IMR-90 (cell line): Measurements from ENCODE around the gene DPY19L1. TPM values are rescaled to one million over a fixed set of nuclear protein-coding genes. Genes with fewer than 3 reads are reported as not detected.
"Not testable (repeated sequence)": the region's sequence is repeated elsewhere in the genome, so short reads cannot be mapped to it uniquely, and the experiment has no call there.

Source experiments
- ATAC-seq: fragments of 200-7000 bp; cut with Tn5 transposase; 2 replicates; pipeline ENCODE4 v1.9.1; 2020; ENCODE audit warnings: low read depth, mild to moderate bottlenecking, moderate library complexity
- BruUV-seq: library from RNA; stranded (reverse); fragments of 400-500 nt; replicated peaks from 2 replicates; lab custom pipeline; 2021; lab: Mats Ljungman, UMichigan
- CTCF ChIA-PET: fragments of 300-600 bp; formaldehyde crosslinking; extraction: SDS; loops from one replicate; lab custom pipeline; 2021; ENCODE audit warnings: antibody characterized with exemption; lab: Yijun Ruan, JAX
- POLR2A ChIA-PET: fragments of 300-600 bp; sonication (Branson Sonifier 250); formaldehyde crosslinking; loops from one replicate; lab custom pipeline; 2022; ENCODE audit warnings: antibody characterized with exemption; ENCODE audit not compliant: unreplicated experiment; lab: Charles Lee
- DNase-seq: peaks from one replicate; pipeline ENCODE4 v3.0.0; 2013
- H2AFZ ChIP-seq: replicated peaks from 2 replicates; pipeline ENCODE3; 2013; ENCODE audit warnings: low read length, mild to moderate bottlenecking; ENCODE audit not compliant: poor library complexity
- H2AK5ac ChIP-seq: 2 replicates; pipeline ENCODE4 v1.6.1; 2013; ENCODE audit warnings: low read depth, low read length, inconsistent platforms
- H2AK9ac ChIP-seq: replicated peaks from 2 replicates; pipeline ENCODE3; 2013; ENCODE audit warnings: mild to moderate bottlenecking, low read depth, low read length, moderate library complexity; ENCODE audit not compliant: poor library complexity
- H2BK120ac ChIP-seq: 2 replicates; pipeline ENCODE4 v1.6.1; 2013; ENCODE audit warnings: low read depth, low read length, inconsistent platforms
- H2BK15ac ChIP-seq: 3 replicates; pipeline ENCODE4 v1.6.1; 2013; ENCODE audit warnings: low read depth, low read length, inconsistent platforms
- H2BK20ac ChIP-seq: 2 replicates; pipeline ENCODE4 v1.6.1; 2013; ENCODE audit warnings: low read depth, mild to moderate bottlenecking, inconsistent platforms, low read length, moderate library complexity
- H2BK5ac ChIP-seq: 2 replicates; pipeline ENCODE4 v1.6.1; 2013; ENCODE audit warnings: mild to moderate bottlenecking, low read depth, low read length, inconsistent platforms; ENCODE audit not compliant: poor library complexity, severe bottlenecking
- H3K14ac ChIP-seq: replicated peaks from 2 replicates; pipeline ENCODE4 v1.6.1; 2013; ENCODE audit warnings: low read depth, low read length, inconsistent platforms
- H3K18ac ChIP-seq: 2 replicates; pipeline ENCODE4 v1.6.1; 2013; ENCODE audit warnings: low read depth, low read length, control low read depth
- H3K23ac ChIP-seq: 2 replicates; pipeline ENCODE4 v1.6.1; 2013; ENCODE audit warnings: low read depth, low read length, inconsistent platforms
- H3K27ac ChIP-seq: 2 replicates; pipeline ENCODE4 v1.5.1; 2013; ENCODE audit warnings: mild to moderate bottlenecking, control low read depth, low read length; ENCODE audit not compliant: insufficient read depth
- H3K27me3 ChIP-seq: 2 replicates; pipeline ENCODE4 v1.6.1; 2013; ENCODE audit warnings: low read length; ENCODE audit not compliant: control insufficient read depth, insufficient read depth
- H3K36me3 ChIP-seq: 2 replicates; pipeline ENCODE4 v1.6.1; 2013; ENCODE audit warnings: low read length, mixed read lengths; ENCODE audit not compliant: control insufficient read depth, insufficient read depth
- H3K4ac ChIP-seq: 2 replicates; pipeline ENCODE4 v1.6.1; 2013; ENCODE audit warnings: low read depth, low read length, inconsistent platforms
- H3K4me1 ChIP-seq: 2 replicates; pipeline ENCODE4 v1.6.1; 2013; ENCODE audit warnings: low read length, mixed read lengths; ENCODE audit not compliant: control insufficient read depth, insufficient read depth
- H3K4me2 ChIP-seq: 2 replicates; pipeline ENCODE4 v1.6.1; 2013; ENCODE audit warnings: low read depth, mild to moderate bottlenecking, control low read depth, low read length, moderate library complexity
- H3K4me3 ChIP-seq: 2 replicates; pipeline ENCODE4 v1.5.1; 2013; ENCODE audit warnings: low read depth, mild to moderate bottlenecking, control low read depth, low read length, moderate library complexity; ENCODE audit not compliant: insufficient read depth
- H3K56ac ChIP-seq: 2 replicates; pipeline ENCODE4 v1.6.1; 2013; ENCODE audit warnings: low read length, inconsistent platforms; ENCODE audit not compliant: insufficient read depth; ENCODE audit errors: extremely low read depth
- H3K79me1 ChIP-seq, 2 experiments: 2 replicates each; pipeline ENCODE4 v1.6.1; 2013; ENCODE audit warnings: low read length in 2 of 2, inconsistent platforms in 1 of 2, low read depth in 1 of 2
- H3K9ac ChIP-seq: 2 replicates; pipeline ENCODE4 v1.6.1; 2013; ENCODE audit warnings: low read depth, low read length, control low read depth
- H3K9me1 ChIP-seq: 2 replicates; pipeline ENCODE4 v1.6.1; 2013; ENCODE audit warnings: low read length, inconsistent platforms; ENCODE audit not compliant: insufficient read depth
- H3K9me3 ChIP-seq: 2 replicates; pipeline ENCODE4 v1.6.1; 2013; ENCODE audit warnings: low read length; ENCODE audit not compliant: control insufficient read depth, insufficient read depth
- H4K20me1 ChIP-seq: 2 replicates; pipeline ENCODE4 v1.6.1; 2013; ENCODE audit warnings: low read length, inconsistent platforms; ENCODE audit not compliant: insufficient read depth
- H4K5ac ChIP-seq: 2 replicates; pipeline ENCODE4 v1.6.1; 2013; ENCODE audit warnings: mild to moderate bottlenecking, low read depth, low read length, control low read depth
- H4K8ac ChIP-seq, 2 experiments: 2 replicates each; pipeline ENCODE4 v1.6.1; 2013; ENCODE audit warnings: low read depth in 2 of 2, low read length in 2 of 2, control low read depth in 1 of 2, inconsistent platforms in 1 of 2
- H4K91ac ChIP-seq: 2 replicates; pipeline ENCODE4 v1.6.1; 2013; ENCODE audit warnings: low read depth, low read length, inconsistent platforms; ENCODE audit not compliant: insufficient read depth
- WGBS, 2 experiments: methylation state at CpG; one replicate each; pipeline versions ENCODE4 v1.1.5 to v1.1.7; 2013; ENCODE audit warnings: missing lambda C conversion rate in 2 of 2; ENCODE audit not compliant: insufficient read length in 1 of 2; ENCODE audit errors: extremely low coverage in 2 of 2; 5-methylcytosine and 5-hydroxymethylcytosine counted together
- dilution Hi-C: fragments of 300-500 bp; cut with HindIII; formaldehyde crosslinking; loops from one replicate; pipeline ENCODE4 v1.14.3; 2018; ENCODE audit warnings: low sequenced_read_pairs; ENCODE audit not compliant: unreplicated experiment
- in situ Hi-C: fragments of 300-500 bp; cut with MboI; formaldehyde crosslinking; loops from 3 replicates; pipeline ENCODE4 v1.14.3; 2019; ENCODE audit warnings: low sequenced_read_pairs, inconsistent platforms, mixed read lengths
- intact Hi-C: fragments of 100-400 bp; cut with micrococcal nuclease; formaldehyde crosslinking; loops from 2 replicates; pipeline ENCODE4 v1.10.0; 2022
- polyA plus RNA-seq, 3 experiments: library from polyadenylated mRNA; depleted of rRNA; stranded (reverse); fragments of >200 nt; gene quantifications; 2 replicates each; pipeline ENCODE4 v1.2.3, GENCODE V29; 2012; ENCODE audit warnings: low replicate concordance in 1 of 3
- total RNA-seq: library from RNA; depleted of rRNA; stranded (reverse); fragments of >200 nt; gene quantifications from 2 replicates; pipeline ENCODE4 v1.2.3, GENCODE V29; 2012

DPY19L1 gene
- total and polyA plus RNA-seq, 2 of the 4 experiments (the other 2 are of a cell fraction) = 12.1 to 12.2 TPM

GRCh38 chr7:34919038-34919437 lies 118.2 kb downstream of the DPY19L1 start:
- no CpG with 5 or more reads among the region's 2 CpGs for WGBS, 2 experiments
- H3K4ac ChIP-seq, BruUV-seq, H4K8ac ChIP-seq, H2BK20ac ChIP-seq, ATAC-seq, H3K9ac ChIP-seq, intact Hi-C loops, H3K14ac ChIP-seq, dilution Hi-C loops, H3K4me2 ChIP-seq, H2BK15ac ChIP-seq, H3K56ac ChIP-seq, H3K9me3 ChIP-seq, H2AK9ac ChIP-seq, CTCF ChIA-PET, H3K23ac ChIP-seq, H4K20me1 ChIP-seq, H3K36me3 ChIP-seq, H2BK5ac ChIP-seq, H2AK5ac ChIP-seq, H3K79me1 ChIP-seq, H3K27me3 ChIP-seq, H4K5ac ChIP-seq, DNase-seq, H3K27ac ChIP-seq, H3K18ac ChIP-seq, H2BK120ac ChIP-seq, H4K91ac ChIP-seq, H2AFZ ChIP-seq, POLR2A ChIA-PET, H3K9me1 ChIP-seq, H3K4me1 ChIP-seq, in situ Hi-C loops, H3K4me3 ChIP-seq: not testable (repeated sequence)

DNA sequence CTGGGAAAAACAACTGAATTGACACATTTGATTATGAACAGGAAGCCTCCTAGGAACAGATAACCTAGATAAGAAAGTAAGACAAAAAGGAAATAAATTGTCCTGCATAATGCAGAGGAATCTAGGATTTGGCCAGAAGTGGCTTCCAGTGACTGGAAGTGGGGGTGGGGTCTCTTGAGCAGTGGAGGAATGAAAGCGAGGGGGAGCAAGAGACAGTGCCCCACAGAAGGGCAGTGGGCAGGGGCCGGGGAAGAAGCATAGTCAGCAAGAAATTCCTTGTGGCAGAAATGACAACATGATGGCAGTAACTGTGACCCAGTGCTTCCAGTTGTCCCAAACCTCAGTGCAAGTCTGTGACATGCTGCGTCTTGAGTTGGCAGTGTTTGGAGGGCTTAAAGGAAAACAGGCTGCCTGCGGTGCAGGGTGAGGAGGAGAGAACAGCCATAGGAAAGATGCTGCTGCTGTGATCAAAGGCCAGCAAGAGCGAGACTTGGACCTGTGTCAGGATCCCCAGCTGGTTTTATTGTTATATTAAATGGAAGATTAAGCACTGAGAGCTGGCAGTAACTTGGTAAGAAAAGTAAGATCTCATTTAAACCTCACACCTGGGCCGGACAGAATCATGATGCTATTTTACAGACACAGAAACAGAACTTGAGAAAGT lies 119.0 kb downstream of the DPY19L1 start:
- not testable (repeated sequence) for ATAC-seq

More for the DNA sequence above, 119.0 kb downstream of the DPY19L1 start:
- H3K27me3 ChIP-seq, H3K9ac ChIP-seq, dilution Hi-C loops, H3K23ac ChIP-seq, H4K5ac ChIP-seq, H4K91ac ChIP-seq, POLR2A ChIA-PET, H3K14ac ChIP-seq, H2AK5ac ChIP-seq, H3K4ac ChIP-seq, H3K79me1 ChIP-seq, H3K27ac ChIP-seq, intact Hi-C loops, CTCF ChIA-PET, H2AK9ac ChIP-seq, H3K4me1 ChIP-seq, H2BK20ac ChIP-seq, H3K36me3 ChIP-seq, H2AFZ ChIP-seq, BruUV-seq, H3K9me1 ChIP-seq, H2BK15ac ChIP-seq, in situ Hi-C loops, DNase-seq, H4K8ac ChIP-seq, H4K20me1 ChIP-seq, H3K4me2 ChIP-seq, H3K9me3 ChIP-seq, H2BK5ac ChIP-seq, H3K4me3 ChIP-seq, H2BK120ac ChIP-seq, H3K18ac ChIP-seq, H3K56ac ChIP-seq: not testable (repeated sequence)
- no CpG with 5 or more reads among the region's 6 CpGs for WGBS, 2 experiments
